ENCODE measurements around the gene ATP7A. TPM values are rescaled to one million over a fixed set of nuclear protein-coding genes. Genes with fewer than 3 reads are reported as not detected.

Gene ATP7A
- total and polyA plus RNA-seq, 9 of the 15 experiments (the other 6 are each of a cell fraction or from before 2014, with no cell fraction given) = 7.8 to 22.7 (median 11.6) TPM

DNA sequence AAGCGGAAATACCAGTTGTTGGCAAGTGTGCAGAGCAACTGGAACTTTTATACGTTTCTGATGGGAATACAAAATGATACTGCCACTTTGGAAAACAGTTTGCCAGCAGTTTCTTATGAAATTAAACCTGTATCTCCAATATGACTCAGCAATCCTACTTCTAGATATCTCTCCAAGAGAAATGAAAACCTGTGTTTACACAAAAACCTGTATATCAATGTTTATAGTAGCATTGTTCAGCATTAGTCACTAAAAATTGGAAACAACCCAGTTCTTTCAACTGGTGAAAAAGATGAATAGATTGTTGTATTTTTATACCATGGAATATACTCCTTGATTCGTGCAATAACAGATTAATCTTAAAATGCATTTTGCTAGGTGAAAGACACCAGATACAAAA is 26.8 kb downstream of the ATP7A start:
- intact Hi-C loops (cut with micrococcal nuclease) = loop anchor here (2.0 kb wide), 1 partner anchor 20 kb away; no protein-coding TSS in a partner anchor
- TF ChIP-seq MAFK (IDR thresholded peaks at IDR 0.05; ENCODE audit: low read length) (peak; percentile 54; the same call in 1 of the 2 replicates), CREBBP (IDR thresholded peaks at IDR 0.05; ENCODE audit: low read depth, low read length) (no peak), RUNX1 (IDR thresholded peaks at IDR 0.05; ENCODE audit: low read depth) (no peak), HDGF (IDR thresholded peaks at IDR 0.05) (no peak), TAF1 (IDR thresholded peaks at IDR 0.05; ENCODE audit: control insufficient read depth, extremely low read depth, insufficient read depth, low read length, severe bottlenecking) (no peak), SNRNP70 (optimal IDR thresholded peaks at IDR 0.05; ENCODE audit: low read depth, low read length) (no peak), NFE2L1 (tag; IDR thresholded peaks at IDR 0.05; ENCODE audit: borderline replicate concordance, low read depth) (peak; percentile 32; the same call in 1 of the 2 replicates), PML (IDR thresholded peaks at IDR 0.05; ENCODE audit: low read length) (no peak), MAFG (tag; conservative IDR thresholded peaks at IDR 0.05) (peak; percentile 81), SRSF1 (IDR thresholded peaks at IDR 0.05; ENCODE audit: low read depth, low read length) (no peak), PURB (CRISPR knock-in tag; IDR thresholded peaks at IDR 0.05; ENCODE audit: low read depth) (no peak), C11orf30 (IDR thresholded peaks at IDR 0.05; ENCODE audit: low read depth) (peak; percentile 73), ZNF174 (CRISPR knock-in tag; IDR thresholded peaks at IDR 0.05) (no peak), ZNF316 (IDR thresholded peaks at IDR 0.05) (peak; percentile 88), MAZ (CRISPR knock-in tag; conservative IDR thresholded peaks at IDR 0.05 in 1 of 2, IDR thresholded peaks at IDR 0.05 in 1 of 2) (no peak), HCFC1 (IDR thresholded peaks at IDR 0.05; ENCODE audit: low read depth, low read length) (no peak), NFE2 (IDR thresholded peaks at IDR 0.05; ENCODE audit: low read depth) (peak; percentile 62), MAFF (IDR thresholded peaks at IDR 0.05; ENCODE audit: low read length) (peak; percentile 63), KLF6 (CRISPR knock-in tag; IDR thresholded peaks at IDR 0.05; ENCODE audit: borderline replicate concordance) (no peak), ZBTB8A (IDR thresholded peaks at IDR 0.05; ENCODE audit: partially characterized antibody) (no peak), HNRNPLL (IDR thresholded peaks at IDR 0.05; ENCODE audit: low read depth, low read length, poor library complexity, severe bottlenecking) (no peak), RHOXF2B (CRISPR knock-in tag; conservative IDR thresholded peaks at IDR 0.05) (no peak)
- TF ChIP-seq, protein P1, sequence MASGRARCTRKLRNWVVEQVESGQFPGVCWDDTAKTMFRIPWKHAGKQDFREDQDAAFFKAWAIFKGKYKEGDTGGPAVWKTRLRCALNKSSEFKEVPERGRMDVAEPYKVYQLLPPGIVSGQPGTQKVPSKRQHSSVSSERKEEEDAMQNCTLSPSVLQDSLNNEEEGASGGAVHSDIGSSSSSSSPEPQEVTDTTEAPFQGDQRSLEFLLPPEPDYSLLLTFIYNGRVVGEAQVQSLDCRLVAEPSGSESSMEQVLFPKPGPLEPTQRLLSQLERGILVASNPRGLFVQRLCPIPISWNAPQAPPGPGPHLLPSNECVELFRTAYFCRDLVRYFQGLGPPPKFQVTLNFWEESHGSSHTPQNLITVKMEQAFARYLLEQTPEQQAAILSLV (tag; IDR thresholded peaks at IDR 0.05) = no peak
- TF ChIP-seq, protein P2, sequence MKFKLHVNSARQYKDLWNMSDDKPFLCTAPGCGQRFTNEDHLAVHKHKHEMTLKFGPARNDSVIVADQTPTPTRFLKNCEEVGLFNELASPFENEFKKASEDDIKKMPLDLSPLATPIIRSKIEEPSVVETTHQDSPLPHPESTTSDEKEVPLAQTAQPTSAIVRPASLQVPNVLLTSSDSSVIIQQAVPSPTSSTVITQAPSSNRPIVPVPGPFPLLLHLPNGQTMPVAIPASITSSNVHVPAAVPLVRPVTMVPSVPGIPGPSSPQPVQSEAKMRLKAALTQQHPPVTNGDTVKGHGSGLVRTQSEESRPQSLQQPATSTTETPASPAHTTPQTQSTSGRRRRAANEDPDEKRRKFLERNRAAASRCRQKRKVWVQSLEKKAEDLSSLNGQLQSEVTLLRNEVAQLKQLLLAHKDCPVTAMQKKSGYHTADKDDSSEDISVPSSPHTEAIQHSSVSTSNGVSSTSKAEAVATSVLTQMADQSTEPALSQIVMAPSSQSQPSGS (CRISPR knock-in tag; IDR thresholded peaks at IDR 0.05) = no peak

More for the DNA sequence above, 26.8 kb downstream of the ATP7A start:
- Histone ChIP-seq H3K27me3 (ENCODE audit: control insufficient read depth in 2 of 2, insufficient read depth in 2 of 2, low read length in 2 of 2) (no peaks in the 10 kb centered on the region), H3K36me3 (ENCODE audit: control insufficient read depth, insufficient read depth, low read length) (peaks cover 3% of the 10 kb centered on the region; the same call in 1 of the 3 replicates), H3K9me3 (replicated peaks; ENCODE audit: control insufficient read depth, insufficient read depth, low read depth, low read length) (no peaks in the 10 kb centered on the region), H3K79me2 (ENCODE audit: control insufficient read depth, insufficient read depth, low read length) (peaks cover 90% of the 10 kb centered on the region), H4K20me1 (replicated peaks; ENCODE audit: control insufficient read depth, insufficient read depth, low read length) (no peaks in the 10 kb centered on the region), H3K9ac (ENCODE audit: insufficient read depth in 1 of 2, low read depth in 2 of 2, low read length in 2 of 2) (no peak overlapping the region), H3K4me2 (ENCODE audit: insufficient read depth, low read length) (no peak overlapping the region; the same call in 1 of the 2 replicates), H2AFZ (ENCODE audit: low read depth, low read length) (no peak overlapping the region), H3K9me1 (ENCODE audit: control insufficient read depth, insufficient read depth, low read length) (no peaks in the 10 kb centered on the region), H3K4me1 (replicated peaks in 1 of 2; ENCODE audit: control insufficient read depth in 2 of 2, insufficient read depth in 2 of 2, low read length in 2 of 2) (peaks cover 0 to 6% of the 10 kb centered on the region in 2 experiments; a peak in 2 of 5 replicates), H3K4me3 (no peak overlapping the region), H3K27ac (ENCODE audit: extremely low read depth, low read depth, low read length) (peak overlapping the region; percentile 63; the same call in 2 of the 3 replicates)
- FAIRE-seq = peak; percentile 55
- ChIA-PET POLR2A (no interaction called here), CTCF (ENCODE audit: low intra/inter-chr PET ratio) (no interaction called here)
- no peak for DNase-seq (ENCODE audit: extremely low read depth in 1 of 4, low spot score in 3 of 4)
- ATAC-seq = no peak
- BruUV-seq (replicated peaks) = no TSS peak
- in situ Hi-C loops (cut with MboI) = no loop called here
- WGBS (ENCODE audit: insufficient coverage, low coverage, missing lambda C conversion rate) = 6% methylated on average over 3 of the region's 3 CpGs

All from K562 (cell line).